ENCODE data around the gene DSCAM.
"Not testable (repeated sequence)": the region's sequence is repeated elsewhere in the genome, so short reads cannot be mapped to it uniquely, and the experiment has no call there.

DSCAM gene

GRCh38 chr21:40385883-40386282 lies 461.1 kb downstream of the DSCAM start:
- no peak for DNase-seq (ENCODE audit: low read depth)

- no peak for DNase-seq (ENCODE audit: low read depth)
These were observed 463.0 kb downstream of the DSCAM start for GRCh38 chr21:40383951-40384350.

- DNase-seq (ENCODE audit: low read depth), result no peak
These were observed 465.8 kb downstream of the DSCAM start for GRCh38 chr21:40381111-40381510.

- DNase-seq (ENCODE audit: low read depth), result no peak
These were observed 466.8 kb downstream of the DSCAM start for GRCh38 chr21:40379881-40380810.

GRCh38 chr21:40377135-40377534 lies 469.8 kb downstream of the DSCAM start:
- DNase-seq (ENCODE audit: low read depth), result no peak

- DNase-seq (ENCODE audit: low read depth), result no peak
These were observed 473.2 kb downstream of the DSCAM start for GRCh38 chr21:40373761-40374160.

GRCh38 chr21:40372506-40372905 lies 474.5 kb downstream of the DSCAM start:
- DNase-seq (ENCODE audit: low read depth), result no peak

- no peak for DNase-seq (ENCODE audit: low read depth)
These were observed 475.6 kb downstream of the DSCAM start for GRCh38 chr21:40371329-40371728.

GRCh38 chr21:40356644-40357043 lies 490.3 kb downstream of the DSCAM start:
- DNase-seq (ENCODE audit: low read depth), result no peak

GRCh38 chr21:40355076-40355475 lies 491.9 kb downstream of the DSCAM start:
- no peak for DNase-seq (ENCODE audit: low read depth)

GRCh38 chr21:40351006-40351405 lies 496.0 kb downstream of the DSCAM start:
- no peak for DNase-seq (ENCODE audit: low read depth)

- no peak for DNase-seq (ENCODE audit: low read depth)
These were observed 497.4 kb downstream of the DSCAM start for GRCh38 chr21:40349591-40349990.

- no peak for DNase-seq (ENCODE audit: low read depth)
These were observed 501.1 kb downstream of the DSCAM start for GRCh38 chr21:40345711-40346321.

- no peak for DNase-seq (ENCODE audit: low read depth)
These were observed 506.6 kb downstream of the DSCAM start for GRCh38 chr21:40340357-40340756.

- DNase-seq (ENCODE audit: low read depth), result no peak
These were observed 507.9 kb downstream of the DSCAM start for GRCh38 chr21:40339050-40339449.

GRCh38 chr21:40337981-40338380 lies 509.0 kb downstream of the DSCAM start:
- DNase-seq (ENCODE audit: low read depth), result no peak

- DNase-seq (ENCODE audit: low read depth), result no peak
These were observed 511.3 kb downstream of the DSCAM start for GRCh38 chr21:40335704-40336103.

GRCh38 chr21:40334159-40334558 lies 512.8 kb downstream of the DSCAM start:
- DNase-seq (ENCODE audit: low read depth), result no peak

- no peak for DNase-seq (ENCODE audit: low read depth)
These were observed 513.2 kb downstream of the DSCAM start for GRCh38 chr21:40333731-40334130.

- DNase-seq (ENCODE audit: low read depth), result no peak
These were observed 515.2 kb downstream of the DSCAM start for GRCh38 chr21:40331804-40332203.

- DNase-seq (ENCODE audit: low read depth), result no peak
These were observed 515.8 kb downstream of the DSCAM start for GRCh38 chr21:40331172-40331571.

- DNase-seq (ENCODE audit: low read depth), result no peak
These were observed 522.6 kb downstream of the DSCAM start for GRCh38 chr21:40324389-40324788.

- DNase-seq (ENCODE audit: low read depth), result not testable (repeated sequence)
These were observed 526.2 kb downstream of the DSCAM start for GRCh38 chr21:40320718-40321117.

All from activated T-cell treated with anti-CD3 and anti-CD28 coated beads for 24 hours (primary cell).